Neural cell (in vitro differentiated cells): Measurements from ENCODE around the gene LRRN4CL. TPM values are rescaled to one million over a fixed set of nuclear protein-coding genes. Genes with fewer than 3 reads are reported as not detected.

ENCODE experiments used
- H2AFZ ChIP-seq: fragments of 200-600, 300-800 bp; sonication (generic), shearing (Covaris generic); 2 replicates; pipeline ENCODE4 v1.6.0; 2014; ENCODE audit warnings: low read depth, mild to moderate bottlenecking, antibody characterized with exemption, low read length, moderate library complexity
- H3F3A ChIP-seq: fragments of 200-600 bp; shearing (Covaris generic); 2 replicates; pipeline ENCODE4 v1.6.1; 2016; ENCODE audit warnings: mild to moderate bottlenecking, moderate library complexity, mixed read lengths, antibody characterized with exemption, low read length; ENCODE audit not compliant: insufficient read depth, poor library complexity, severe bottlenecking
- H3K27ac ChIP-seq: fragments of 200-600, 300-800 bp; sonication (generic), shearing (Covaris generic); 2 replicates; pipeline ENCODE4 v1.5.1; 2014; ENCODE audit warnings: mild to moderate bottlenecking, low read length, moderate library complexity
- H3K27me3 ChIP-seq: fragments of 300-800, 200-600 bp; sonication (generic), shearing (Covaris generic); 2 replicates; pipeline ENCODE4 v1.6.0; 2014; ENCODE audit warnings: mild to moderate bottlenecking, low read depth, low read length, moderate library complexity; ENCODE audit not compliant: insufficient read depth
- H3K36me3 ChIP-seq: fragments of 300-800, 200-600 bp; sonication (generic), shearing (Covaris generic); 2 replicates; pipeline ENCODE4 v1.5.1; 2014; ENCODE audit warnings: mild to moderate bottlenecking, antibody characterized with exemption, low read length, moderate library complexity; ENCODE audit not compliant: insufficient read depth
- H3K4me2 ChIP-seq: fragments of 300-800, 200-600 bp; sonication (generic), shearing (Covaris generic); 2 replicates; pipeline ENCODE4 v1.6.0; 2014; ENCODE audit warnings: mild to moderate bottlenecking, low read length
- H3K4me3 ChIP-seq: fragments of 300-800, 200-600 bp; sonication (generic), shearing (Covaris generic); 2 replicates; pipeline ENCODE4 v1.5.1; 2014; ENCODE audit warnings: mild to moderate bottlenecking, low read length, moderate library complexity
- H3K79me2 ChIP-seq: fragments of 200-600 bp; shearing (Covaris generic); replicated peaks from 2 replicates; pipeline ENCODE4 v1.6.0; 2014; ENCODE audit warnings: mild to moderate bottlenecking, low read length, moderate library complexity; ENCODE audit not compliant: insufficient read depth
- H3K9ac ChIP-seq: fragments of 300-800, 200-600 bp; sonication (generic), shearing (Covaris generic); 2 replicates; pipeline ENCODE4 v1.6.1; 2016; ENCODE audit warnings: mild to moderate bottlenecking, low read length, mixed read lengths
- H3K9me2 ChIP-seq: fragments of 200-600 bp; shearing (Covaris generic); 2 replicates; pipeline ENCODE4 v1.6.1; 2016; ENCODE audit warnings: mild to moderate bottlenecking, low read length, mixed read lengths; ENCODE audit not compliant: insufficient read depth
- H3K9me3 ChIP-seq: fragments of 200-600, 300-800 bp; sonication (generic), shearing (Covaris generic); 2 replicates; pipeline ENCODE4 v1.6.1; 2016; ENCODE audit warnings: mild to moderate bottlenecking, mixed run types, low read length, moderate library complexity, mixed read lengths
- H4K20me1 ChIP-seq: fragments of 200-600 bp; shearing (Covaris generic); 2 replicates; pipeline ENCODE4 v1.6.1; 2016; ENCODE audit warnings: mild to moderate bottlenecking, mixed run types; ENCODE audit not compliant: insufficient read depth
- EP300 ChIP-seq: fragments of 450-650 bp; conservative IDR thresholded peaks from 2 replicates; pipeline ENCODE4 v1.6.1; 2014; ENCODE audit warnings: antibody characterized with exemption, mild to moderate bottlenecking, moderate library complexity; ENCODE audit not compliant: poor library complexity, severe bottlenecking
- EZH2 ChIP-seq: fragments of 200-600, 300-800 bp; shearing (Covaris generic), sonication (generic); IDR thresholded peaks from 2 replicates; pipeline ENCODE4 v1.6.1; 2014; ENCODE audit warnings: antibody characterized with exemption, low read length, borderline replicate concordance, mild to moderate bottlenecking; ENCODE audit not compliant: insufficient read depth, poor library complexity, severe bottlenecking
- MXI1 ChIP-seq: fragments of 450-650 bp; conservative IDR thresholded peaks from 2 replicates; pipeline ENCODE4 v1.6.1; 2014; ENCODE audit warnings: antibody characterized with exemption, mild to moderate bottlenecking; ENCODE audit not compliant: poor library complexity, severe bottlenecking
- POLR2AphosphoS5 ChIP-seq: IDR thresholded peaks from 2 replicates; pipeline ENCODE4 v1.6.1; 2012
- RAD21 ChIP-seq: fragments of 450-650 bp; conservative IDR thresholded peaks from 2 replicates; pipeline ENCODE4 v1.6.1; 2014; ENCODE audit warnings: antibody characterized with exemption, mild to moderate bottlenecking, moderate library complexity
- REST ChIP-seq: IDR thresholded peaks from 2 replicates; pipeline ENCODE4 v1.6.1; 2012; ENCODE audit warnings: borderline replicate concordance
- SMC3 ChIP-seq: fragments of 450-650 bp; conservative IDR thresholded peaks from 2 replicates; pipeline ENCODE4 v1.6.1; 2014; ENCODE audit warnings: antibody characterized with exemption, mild to moderate bottlenecking, moderate library complexity; ENCODE audit not compliant: poor library complexity
- TAF1 ChIP-seq: IDR thresholded peaks from 2 replicates; pipeline ENCODE4 v1.6.1; 2012; ENCODE audit warnings: low read depth
- polyA plus RNA-seq: library from polyadenylated mRNA; depleted of rRNA; stranded (reverse); fragments of >200 nt; gene quantifications from 2 replicates; pipeline ENCODE4 v1.2.3, GENCODE V29; 2014
- TF ChIP-seq, protein P1 (sequence below): fragments of 450-650 bp; IDR thresholded peaks from 2 replicates; pipeline ENCODE4 v1.5.1; 2014; ENCODE audit warnings: antibody characterized with exemption, mild to moderate bottlenecking, moderate library complexity; ENCODE audit not compliant: poor library complexity, severe bottlenecking

Gene LRRN4CL
- polyA plus RNA-seq, 1 donor from 2014 or later, result 0.82 TPM

DNA sequence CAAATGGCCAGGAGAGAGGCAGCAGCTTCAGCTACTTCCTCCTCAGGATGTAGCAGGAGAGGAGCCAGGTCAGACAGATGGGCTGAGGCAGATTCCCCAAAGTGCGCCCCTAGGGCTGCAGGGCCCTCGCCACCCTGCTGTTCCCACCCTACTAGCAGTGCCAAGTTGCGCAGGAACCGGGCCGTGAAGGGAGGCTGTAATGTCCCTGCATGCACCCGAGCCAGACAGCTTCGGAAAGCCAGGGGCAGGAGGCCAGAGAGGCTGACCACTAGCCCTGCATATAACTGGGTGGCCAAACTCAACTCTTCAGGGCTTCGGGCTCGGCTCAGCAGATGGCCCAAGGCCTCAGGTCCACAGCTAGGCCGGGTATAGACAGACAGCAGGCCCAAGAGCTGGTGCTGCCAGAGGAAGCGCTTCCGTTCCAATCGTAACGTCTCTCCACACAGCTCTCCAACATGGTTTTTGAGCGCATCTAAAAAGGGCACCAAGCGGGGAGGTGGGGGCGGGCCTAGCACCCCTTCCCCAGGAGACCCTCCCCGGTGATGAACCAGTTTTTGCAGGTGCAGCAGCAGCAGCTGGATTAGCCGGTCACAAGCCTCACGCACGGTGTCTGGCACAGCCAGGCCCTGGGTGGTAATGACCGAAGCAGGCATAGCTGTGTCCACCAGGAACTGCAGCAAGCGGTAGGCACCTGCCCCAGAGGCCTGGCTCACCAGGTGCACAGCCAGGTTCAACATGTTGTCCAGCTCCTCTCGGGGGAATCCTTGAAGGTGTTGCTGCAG is 41.0 kb downstream of the LRRN4CL start:
- Histone ChIP-seq H3K79me2 (peaks cover 38% of the 10 kb centered on the region), H3K27me3 (no peaks in the 10 kb centered on the region), H4K20me1 (no peaks in the 10 kb centered on the region), H3K36me3 (no peaks in the 10 kb centered on the region), H3K9me3 (no peaks in the 10 kb centered on the region), H2AFZ (no peak overlapping the region), H3K4me3 (no peak overlapping the region), H3K9me2 (no peaks in the 10 kb centered on the region), H3K4me2 (no peak overlapping the region), H3K27ac (no peak overlapping the region), H3K9ac (no peak overlapping the region), H3F3A (no peaks in the 10 kb centered on the region)
- TF ChIP-seq REST, result no peak
- no peak for TF ChIP-seq MXI1
- TF ChIP-seq SMC3, result no peak
- TF ChIP-seq RAD21, result no peak
- no peak for TF ChIP-seq POLR2AphosphoS5
- TF ChIP-seq EP300, result no peak
- no peak for TF ChIP-seq EZH2
- TF ChIP-seq, protein P1, sequence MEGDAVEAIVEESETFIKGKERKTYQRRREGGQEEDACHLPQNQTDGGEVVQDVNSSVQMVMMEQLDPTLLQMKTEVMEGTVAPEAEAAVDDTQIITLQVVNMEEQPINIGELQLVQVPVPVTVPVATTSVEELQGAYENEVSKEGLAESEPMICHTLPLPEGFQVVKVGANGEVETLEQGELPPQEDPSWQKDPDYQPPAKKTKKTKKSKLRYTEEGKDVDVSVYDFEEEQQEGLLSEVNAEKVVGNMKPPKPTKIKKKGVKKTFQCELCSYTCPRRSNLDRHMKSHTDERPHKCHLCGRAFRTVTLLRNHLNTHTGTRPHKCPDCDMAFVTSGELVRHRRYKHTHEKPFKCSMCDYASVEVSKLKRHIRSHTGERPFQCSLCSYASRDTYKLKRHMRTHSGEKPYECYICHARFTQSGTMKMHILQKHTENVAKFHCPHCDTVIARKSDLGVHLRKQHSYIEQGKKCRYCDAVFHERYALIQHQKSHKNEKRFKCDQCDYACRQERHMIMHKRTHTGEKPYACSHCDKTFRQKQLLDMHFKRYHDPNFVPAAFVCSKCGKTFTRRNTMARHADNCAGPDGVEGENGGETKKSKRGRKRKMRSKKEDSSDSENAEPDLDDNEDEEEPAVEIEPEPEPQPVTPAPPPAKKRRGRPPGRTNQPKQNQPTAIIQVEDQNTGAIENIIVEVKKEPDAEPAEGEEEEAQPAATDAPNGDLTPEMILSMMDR, result no peak
- no peak for TF ChIP-seq TAF1

DNA sequence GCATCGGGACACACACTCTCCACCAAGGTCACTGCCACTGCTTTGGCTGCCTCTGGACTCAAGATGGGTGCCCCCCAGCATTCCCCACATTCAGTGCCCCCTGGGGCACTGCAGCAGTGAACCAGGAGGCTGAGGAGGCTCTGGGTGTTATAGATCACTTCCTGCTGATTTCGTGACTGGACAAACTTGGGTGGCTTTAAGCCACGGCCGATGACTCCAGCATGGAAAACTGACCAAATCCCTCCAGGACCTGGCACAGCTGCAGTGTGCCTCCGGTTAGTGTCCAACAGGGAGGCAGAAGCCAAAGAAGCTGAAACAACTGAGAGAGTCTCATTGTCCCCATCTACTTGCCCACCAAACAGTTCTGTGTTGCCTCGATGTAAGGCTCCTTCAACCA is 41.7 kb downstream of the LRRN4CL start:
- Histone ChIP-seq H3K9ac (no peak overlapping the region), H3K4me3 (no peak overlapping the region), H3K36me3 (no peaks in the 10 kb centered on the region), H3K79me2 (peaks cover 33% of the 10 kb centered on the region), H3K9me3 (no peaks in the 10 kb centered on the region), H2AFZ (no peak overlapping the region), H3F3A (no peaks in the 10 kb centered on the region), H4K20me1 (no peaks in the 10 kb centered on the region), H3K27me3 (no peaks in the 10 kb centered on the region), H3K27ac (no peak overlapping the region), H3K9me2 (no peaks in the 10 kb centered on the region), H3K4me2 (no peak overlapping the region)
- TF ChIP-seq, protein P1, result no peak
- no peak for TF ChIP-seq SMC3
- TF ChIP-seq TAF1, result no peak
- no peak for TF ChIP-seq EP300
- no peak for TF ChIP-seq RAD21
- no peak for TF ChIP-seq REST
- TF ChIP-seq POLR2AphosphoS5, result no peak
- TF ChIP-seq EZH2, result no peak
- no peak for TF ChIP-seq MXI1
